Measurements from ENCODE around the gene EML4.
A peak's percentile ranks its signal among the peaks of the same experiment; 100 is the strongest.
"Not testable (repeated sequence)": the region's sequence is repeated elsewhere in the genome, so short reads cannot be mapped to it uniquely, and the experiment has no call there.

The EML4 gene

DNA sequence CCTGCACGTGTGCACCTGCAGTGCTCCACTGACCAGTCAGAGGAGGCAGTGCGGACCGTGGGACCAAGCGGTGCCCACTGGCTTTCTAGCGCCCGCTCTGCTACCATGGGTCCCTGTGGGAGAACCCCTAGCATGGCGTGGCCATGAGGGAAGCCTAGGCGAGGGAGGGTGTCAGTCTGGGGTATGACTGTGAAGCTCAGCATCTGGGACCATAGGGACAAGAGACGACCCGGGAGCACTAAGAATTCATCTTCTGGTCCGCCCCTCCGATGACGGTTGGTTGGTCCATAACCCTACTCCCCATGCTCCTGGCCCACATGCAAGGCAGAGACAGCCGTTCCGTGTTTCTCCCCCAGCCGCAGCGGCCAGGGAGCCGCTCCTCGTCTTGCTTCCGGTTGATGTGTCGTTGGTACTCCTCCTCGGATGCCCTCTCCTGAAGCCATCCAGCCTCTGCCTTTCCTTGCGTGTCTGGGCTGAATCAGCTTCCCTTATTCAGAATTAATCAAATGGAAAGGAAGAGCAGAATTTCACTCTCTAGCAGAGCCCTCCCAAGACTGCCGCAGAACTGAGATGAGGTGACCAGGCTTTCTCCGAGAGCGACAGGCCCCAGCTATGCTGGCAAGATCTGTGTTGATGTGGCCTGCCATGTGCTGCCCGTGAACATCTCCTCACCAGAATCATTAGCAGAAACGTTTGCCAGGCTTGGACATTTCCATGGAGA, 168.9 kb downstream of the EML4 start:
- no peak for DNase-seq

DNA sequence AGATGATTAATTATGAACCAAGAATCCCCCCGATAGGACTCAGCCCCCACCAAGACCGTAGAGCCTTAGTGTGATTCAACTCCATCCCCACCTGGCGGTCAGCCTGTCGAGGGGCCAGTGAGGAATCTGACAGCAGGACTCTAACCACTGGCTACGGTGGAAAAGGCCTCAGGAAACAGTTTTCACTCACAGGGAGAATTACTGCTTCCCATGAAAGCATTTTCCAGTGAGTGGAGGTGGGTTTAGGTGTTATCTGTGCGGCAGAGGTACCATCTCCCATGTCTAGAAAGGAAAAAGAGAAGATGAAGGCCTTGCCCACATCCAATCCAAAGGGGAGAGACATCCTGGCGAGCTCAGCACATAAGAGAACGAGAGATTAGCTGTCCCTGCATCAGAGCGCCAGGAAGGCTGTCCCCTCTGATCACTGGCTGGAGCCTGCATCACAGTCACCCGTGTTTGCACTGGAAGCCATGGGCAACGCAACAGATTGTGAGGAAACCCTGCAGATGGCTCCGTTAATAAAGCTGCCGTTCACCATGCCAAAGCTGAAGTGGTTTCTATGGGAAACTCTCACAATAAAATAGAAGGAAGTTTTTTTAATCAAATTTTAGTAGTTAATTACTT, 169.5 kb downstream of the EML4 start:
- DNase-seq, result no peak

DNA sequence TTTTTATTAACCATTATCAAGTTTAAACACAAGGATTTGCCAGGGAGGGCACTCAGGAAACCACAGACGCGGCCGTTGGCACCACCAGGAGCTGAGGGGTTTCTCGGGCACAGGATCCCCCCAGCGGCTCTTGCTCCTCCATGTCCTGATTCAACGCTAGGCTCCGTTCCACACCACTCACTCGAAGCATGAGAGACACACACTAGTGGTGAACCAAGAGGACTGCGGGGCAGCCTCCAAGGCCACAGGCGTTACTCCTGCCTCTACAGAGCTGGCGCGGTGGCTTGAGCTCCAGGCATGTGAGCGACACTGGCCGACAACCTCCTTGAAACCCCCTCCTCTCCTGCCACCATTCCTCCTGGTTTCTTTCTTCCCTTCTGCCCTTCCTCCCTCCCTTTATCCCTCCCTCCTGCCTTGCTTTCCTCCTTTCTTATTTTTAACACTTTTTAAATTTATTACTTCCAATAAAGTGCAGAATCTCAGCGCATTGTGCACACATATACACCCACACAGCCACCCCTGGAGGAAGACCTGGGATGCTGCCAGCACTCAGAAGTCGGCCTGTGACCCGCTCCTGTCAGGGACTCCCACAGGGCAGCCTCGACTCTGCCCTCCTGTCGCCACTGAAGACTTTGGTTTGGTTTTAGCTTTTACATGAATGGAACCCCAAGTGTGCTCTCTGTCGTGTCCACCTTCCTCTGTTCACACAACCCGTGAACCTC, 170.2 kb downstream of the EML4 start:
- no peak for DNase-seq

DNA sequence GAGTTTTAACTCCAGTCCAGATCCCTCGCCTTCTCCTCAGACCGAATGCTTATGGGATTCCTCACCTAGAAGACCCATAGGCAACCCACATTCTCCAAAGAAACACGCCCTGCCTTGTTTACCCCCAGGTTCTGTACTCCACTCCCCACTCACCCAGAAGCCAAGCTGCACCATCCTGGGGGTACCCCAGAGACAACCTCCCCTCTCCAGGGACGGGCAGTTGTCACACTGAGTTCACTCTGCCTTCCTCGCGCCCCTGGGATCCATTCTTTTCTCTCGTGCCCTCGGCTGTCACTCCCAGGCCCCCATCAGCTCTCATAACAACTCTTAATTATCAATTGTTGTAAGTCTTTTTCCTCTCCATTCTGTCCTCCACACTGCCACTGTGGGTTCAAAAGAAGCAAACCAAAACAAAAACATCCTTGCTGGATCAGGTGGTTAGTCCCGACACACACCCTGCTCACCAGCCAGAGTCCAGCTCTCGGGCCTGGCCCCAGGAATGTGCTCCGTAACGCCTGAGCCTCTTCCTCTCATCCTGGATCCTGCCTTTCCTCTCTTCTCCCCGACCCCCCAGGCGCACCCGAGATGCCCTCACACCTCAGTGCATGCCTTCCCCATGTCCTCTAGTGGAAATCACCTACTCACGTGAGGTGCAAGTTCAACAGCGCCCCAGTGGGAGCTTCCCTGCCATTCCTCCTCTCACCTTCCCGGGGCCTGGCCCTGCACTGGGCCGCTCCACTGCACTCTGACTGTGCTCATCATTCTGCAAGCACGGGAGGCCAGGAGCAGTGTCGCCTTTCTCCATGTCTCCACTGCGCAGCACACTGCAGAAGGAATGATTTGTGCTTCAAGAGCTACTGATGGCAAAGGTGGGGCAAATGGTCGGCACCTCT, 171.1 kb downstream of the EML4 start:
- no peak for DNase-seq

DNA sequence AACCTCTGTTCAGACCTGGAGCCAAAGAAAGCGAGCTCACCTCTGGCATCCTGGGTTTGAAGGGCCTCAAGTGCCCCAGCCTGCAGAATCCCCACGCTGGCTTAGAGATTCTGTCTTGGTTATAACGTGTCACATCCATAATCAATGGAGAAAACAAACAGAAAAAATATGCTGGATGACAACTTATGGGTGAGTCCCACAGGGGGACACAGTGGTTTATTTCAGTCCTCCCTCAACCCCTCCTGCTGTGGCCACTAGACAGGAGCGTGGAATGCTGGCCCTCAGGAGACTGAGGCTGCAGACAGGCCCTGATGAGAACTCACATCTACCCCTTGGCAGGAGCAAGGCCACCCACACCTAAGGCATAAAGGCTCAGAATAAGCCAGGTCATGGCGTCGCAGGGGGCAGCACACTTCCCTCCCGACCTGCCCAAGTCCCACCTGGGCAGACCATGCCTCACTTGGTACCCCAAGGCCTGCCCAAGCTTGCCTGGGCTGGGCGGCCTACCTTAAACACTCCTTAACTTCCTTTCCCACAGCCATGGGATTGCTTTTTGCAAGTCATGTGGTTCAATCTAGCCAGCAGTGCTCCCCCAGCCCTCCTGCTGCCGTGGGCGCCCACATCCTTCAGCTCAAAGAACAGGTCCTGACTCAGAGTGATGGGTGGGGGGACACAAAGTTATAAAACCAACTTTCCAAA, 171.9 kb downstream of the EML4 start:
- no peak for DNase-seq

DNA sequence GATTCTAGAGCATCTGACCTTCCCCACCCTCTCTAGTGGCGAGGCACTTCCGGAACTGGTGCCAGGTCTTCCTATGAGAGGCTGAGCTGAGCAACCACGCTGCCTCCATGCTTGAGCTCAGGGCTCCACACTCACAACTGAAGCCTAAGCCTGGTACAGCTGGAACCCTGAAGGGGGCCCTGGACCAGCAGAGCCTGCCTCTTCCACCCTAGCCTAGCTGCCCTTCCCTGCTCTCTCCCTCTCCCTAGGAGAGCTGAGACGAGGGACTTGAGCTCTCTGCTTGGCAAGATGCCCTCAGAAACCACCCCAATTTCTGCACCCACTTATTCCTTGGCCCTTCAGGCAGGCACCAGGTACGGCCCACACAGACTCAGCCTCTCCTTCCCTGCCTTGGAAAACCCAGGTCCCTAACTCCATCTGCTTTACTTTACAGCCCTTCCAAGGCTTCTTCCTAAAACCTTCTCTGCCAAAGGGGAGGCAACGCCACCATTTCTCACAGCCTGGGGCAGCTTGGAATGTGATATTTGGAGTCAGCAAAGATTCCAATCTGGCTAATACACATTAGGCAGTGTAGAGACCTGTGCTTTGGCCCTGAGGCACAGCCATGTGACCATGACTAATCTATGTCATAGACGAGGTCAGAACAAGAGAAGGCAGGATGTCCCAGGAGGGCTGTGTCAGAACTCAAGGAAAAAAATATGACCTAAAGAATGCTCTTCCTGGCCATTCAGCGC, 173.1 kb downstream of the EML4 start:
- DNase-seq, result no peak

DNA sequence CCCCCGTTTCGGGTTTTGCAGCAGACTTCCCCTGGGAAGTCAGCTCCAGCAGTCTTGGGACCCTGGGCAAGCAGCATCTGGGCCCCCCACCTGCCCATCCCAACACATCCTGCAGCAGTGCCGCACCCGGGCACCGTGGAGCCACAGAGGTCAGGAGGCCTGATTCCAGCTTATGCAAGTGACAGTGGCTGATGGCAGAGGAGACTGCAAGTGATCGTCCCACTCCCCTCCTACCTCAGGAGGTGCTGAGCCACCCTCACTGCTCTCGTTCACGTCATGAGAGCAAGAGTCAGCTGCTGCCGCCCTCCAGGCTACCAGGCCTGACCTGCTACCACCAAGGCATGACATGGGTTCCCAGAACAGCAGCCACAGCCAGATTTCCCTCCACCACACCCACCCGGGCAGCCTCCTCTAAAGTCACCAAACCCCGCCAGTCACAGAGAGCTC, 173.7 kb downstream of the EML4 start:
- DNase-seq, result no peak

DNA sequence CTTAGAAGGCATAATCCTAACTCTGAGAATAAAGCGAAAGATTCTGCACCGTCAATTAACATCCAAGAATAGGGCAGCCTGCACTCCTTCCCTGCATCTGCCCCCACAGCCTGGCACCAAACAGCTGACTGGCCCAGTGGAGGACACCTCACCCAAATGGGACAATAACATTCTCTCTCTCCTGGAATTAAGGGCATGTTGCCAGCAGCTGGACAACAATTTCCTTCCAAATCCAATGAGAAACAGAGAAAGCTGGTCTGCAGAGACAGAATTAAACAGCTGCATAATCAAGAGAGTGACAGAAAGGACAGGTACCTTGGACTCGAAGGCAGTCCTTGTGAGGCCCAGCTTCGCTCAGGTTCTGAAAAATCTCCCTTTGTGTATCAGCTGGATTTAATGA, 176.8 kb downstream of the EML4 start:
- no peak for DNase-seq

DNA sequence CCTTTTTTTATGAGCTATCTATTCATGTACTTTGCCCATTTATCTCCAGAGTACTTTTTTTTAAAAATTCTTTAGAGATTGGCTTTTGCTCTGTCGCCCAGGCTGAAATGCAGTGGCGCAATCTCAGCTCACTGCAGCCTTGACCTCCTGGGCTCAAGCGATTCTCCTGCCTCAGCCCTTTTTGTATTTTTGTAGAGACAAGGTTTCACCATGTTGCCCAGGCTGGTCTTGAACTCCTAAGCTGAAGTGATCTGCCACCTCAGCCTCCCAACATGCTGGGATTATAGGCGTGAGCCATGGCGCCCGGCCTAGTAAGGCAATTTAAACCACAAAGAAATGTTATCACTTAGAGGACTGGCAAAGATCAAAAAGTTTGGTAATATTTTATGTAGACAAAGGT, 177.7 kb downstream of the EML4 start:
- not testable (repeated sequence) for DNase-seq

DNA sequence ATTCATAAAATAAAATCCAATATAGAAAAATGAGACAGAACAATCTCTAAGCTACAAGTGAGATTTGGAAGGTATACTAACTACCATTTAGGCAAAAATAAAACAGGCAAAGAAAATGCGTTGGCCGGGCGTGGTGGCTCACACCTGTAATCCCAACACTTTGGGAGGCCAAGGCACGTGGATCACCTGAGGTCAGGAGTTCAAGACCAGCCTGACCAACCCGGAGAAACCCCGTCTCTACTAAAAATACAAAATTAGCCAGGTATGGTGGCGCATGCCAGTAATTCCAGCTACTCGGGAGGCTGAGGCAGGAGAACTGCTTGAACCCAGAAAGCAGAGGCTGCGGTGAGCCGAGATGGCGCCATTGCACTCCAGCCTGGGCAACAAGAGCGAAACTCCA, 178.4 kb downstream of the EML4 start:
- DNase-seq, result not testable (repeated sequence)

DNA sequence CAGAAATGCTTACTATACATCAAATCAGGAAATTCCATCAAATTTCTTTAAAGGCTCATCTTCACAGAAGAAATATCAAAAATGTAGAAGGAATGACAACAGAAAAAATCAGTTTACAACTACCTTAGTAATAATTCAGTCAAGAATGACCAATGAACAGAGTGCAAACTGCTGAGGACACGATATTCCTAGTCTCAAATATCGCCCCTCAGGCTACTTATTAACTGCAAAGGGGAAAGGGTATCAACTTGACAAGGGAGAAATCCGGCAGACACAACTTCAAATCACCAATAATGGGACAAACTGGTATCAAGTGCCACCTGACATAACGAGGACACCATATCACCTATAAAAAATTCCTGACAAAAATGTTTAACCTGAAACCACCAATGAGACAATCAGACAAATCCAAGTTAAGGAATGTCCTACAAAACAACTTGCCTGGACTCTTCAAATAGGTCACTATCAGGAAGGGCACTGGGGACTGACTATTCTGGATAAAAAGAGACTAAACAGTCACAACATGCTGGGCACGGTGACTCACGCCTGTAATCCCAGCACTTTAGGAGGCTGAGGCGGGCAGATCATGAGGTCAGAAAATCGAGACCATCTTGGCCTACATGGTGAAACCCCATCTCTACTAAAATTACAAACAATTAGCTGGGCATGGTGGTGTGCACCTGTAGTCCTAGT, 179.1 kb downstream of the EML4 start:
- DNase-seq, result no peak

DNA sequence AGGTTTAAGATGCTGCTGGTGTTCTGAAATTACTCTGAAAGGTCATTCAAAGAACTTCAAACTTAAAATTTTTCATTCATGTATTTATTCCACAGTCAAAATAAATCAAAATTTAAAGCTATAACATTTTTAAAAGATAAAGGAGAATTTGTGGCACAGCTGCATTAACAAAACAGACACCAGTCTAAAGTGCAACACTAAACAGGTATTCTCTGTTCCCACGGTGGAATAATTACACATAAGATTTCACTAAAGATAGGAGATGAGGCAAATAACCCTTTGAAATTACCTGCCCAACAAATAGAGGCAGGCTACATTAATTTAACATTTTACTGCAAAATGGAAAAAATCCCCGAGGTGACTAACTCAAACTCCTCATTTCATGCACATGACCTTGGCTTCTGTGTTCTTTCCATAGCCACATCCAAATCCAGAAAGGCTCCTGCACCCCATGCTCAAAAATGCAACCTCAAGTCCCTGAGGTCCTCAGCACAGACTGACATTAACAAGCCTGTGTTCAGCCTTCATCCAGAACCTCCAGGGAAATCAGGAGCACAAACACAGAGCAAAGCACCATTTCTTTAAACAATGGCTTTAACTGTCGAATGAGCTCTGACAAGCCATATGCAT, 181.4 kb downstream of the EML4 start:
- DNase-seq, result no peak

DNA sequence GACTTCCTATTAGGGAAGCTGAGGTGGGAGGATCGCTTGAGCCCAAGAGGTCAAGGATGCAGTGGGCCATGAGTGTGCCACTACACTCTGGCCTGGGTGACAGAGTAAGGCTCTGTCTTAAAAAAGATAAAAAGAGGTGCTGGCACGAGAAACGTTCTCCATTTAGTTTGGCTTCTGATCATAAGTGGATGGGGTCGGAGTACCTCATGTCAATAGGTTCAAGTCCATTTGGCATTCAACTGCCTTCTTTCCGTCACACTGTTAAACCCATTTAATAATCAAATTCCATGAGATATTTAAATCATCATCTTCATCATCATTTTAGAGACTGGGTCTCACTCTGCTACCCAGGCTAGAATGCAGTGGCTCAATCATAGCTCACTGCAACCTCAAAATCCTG, 182.7 kb downstream of the EML4 start:
- no peak for DNase-seq

DNA sequence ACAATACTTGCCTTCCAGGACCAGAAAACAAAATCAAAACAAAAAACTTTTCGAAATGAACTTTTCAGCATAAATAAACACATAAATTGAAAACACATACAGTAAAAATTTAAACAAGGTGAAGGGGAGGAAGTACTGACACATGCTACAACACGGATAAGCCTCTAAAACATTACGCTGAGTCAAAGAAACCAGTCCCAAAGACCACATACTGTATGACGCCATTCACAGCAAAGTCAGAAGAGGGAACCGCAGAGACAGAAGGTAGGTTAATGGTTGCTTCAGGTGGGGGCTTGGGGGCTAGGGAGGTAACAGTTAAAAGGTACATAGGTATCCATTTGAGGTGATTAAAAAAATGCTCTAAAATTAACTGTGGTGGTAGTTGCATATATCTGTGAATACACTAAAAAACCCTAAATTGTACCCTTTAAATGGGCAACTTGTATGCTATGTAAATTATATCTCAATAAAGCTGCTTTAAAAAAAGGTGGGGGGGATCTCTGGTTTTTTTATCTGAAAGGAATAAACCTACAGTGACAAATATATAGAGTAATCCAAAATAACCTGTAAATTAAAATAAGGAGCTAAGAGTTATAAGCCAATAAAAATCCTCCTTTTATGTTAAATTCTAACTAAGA, 184.8 kb downstream of the EML4 start:
- no peak for DNase-seq

DNA sequence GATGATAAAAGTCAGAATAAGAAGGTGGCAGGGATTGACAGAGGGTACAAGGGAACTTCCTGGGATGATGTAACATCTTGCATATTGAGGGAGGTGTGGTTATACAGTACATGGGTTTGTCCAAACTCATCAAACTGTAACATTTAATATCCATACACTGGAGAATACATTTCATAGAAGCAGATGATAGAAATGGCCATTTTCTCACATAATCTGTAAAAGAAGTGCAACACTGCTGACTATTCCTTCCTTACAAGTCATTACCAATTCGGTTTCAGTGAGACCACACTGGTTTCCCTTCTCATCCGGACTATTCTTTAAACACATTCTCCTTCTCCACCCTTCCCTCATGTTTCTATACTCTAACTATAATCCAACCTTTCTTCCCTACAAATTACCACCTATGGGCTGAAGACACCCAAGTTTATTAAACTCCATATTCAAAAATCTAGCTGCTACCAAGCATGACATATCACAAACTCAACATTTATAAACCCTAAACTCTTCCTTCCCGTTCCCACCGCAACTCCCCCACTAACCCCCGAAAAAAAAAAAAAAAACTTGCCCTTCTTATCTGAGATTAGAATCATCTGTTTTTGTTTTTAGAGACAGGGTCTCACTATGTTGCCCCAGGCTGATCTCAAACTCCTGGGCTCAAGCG, 190.3 kb downstream of the EML4 start:
- peak in 1 of 2 donors; percentile 7 for DNase-seq

DNA sequence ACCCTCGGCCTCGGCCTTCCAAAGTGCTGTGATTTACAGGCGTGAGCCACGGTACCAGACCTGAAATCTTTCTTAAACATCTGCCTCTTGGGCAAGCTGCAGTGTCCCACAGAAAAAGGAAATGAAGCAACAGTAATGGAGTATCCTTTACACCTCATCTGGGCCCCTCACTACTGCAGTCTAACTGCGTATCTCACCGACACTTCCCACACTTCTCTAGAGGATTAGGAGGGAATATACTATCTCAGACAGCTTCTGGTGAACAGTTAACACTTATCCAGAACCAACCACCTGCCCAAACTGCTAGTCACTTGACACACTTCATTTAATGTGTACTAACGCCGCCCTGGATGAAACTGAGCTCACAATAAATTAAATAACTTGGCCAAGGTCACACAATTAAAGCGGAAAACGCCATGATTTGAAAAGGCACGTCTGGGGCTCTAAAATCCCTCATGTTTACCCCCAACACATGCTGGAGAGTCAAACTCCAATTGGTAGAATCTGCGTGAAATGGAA, 190.9 kb downstream of the EML4 start:
- peak; percentile 6 to 30 for DNase-seq

DNA sequence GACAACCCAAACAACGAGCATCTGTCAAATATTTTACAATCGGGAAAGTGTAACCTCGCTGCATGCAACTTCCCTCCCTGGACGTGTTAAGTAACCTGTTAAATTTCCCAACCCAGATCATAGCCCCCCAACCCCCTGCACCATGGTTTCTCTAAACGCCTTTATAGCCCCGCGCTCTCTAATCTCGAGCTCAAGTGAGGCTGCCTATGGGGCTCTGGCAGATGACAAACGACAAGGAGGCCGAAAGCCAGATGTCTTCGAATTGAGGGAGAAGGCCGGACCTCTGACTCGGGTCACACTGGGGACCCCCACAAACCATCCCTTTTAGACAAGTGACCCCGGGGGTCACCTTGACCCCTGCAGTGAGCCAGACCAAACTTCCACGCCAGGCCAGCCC, 191.3 kb downstream of the EML4 start:
- DNase-seq, result peak in 1 of 2 donors; percentile 10

DNA sequence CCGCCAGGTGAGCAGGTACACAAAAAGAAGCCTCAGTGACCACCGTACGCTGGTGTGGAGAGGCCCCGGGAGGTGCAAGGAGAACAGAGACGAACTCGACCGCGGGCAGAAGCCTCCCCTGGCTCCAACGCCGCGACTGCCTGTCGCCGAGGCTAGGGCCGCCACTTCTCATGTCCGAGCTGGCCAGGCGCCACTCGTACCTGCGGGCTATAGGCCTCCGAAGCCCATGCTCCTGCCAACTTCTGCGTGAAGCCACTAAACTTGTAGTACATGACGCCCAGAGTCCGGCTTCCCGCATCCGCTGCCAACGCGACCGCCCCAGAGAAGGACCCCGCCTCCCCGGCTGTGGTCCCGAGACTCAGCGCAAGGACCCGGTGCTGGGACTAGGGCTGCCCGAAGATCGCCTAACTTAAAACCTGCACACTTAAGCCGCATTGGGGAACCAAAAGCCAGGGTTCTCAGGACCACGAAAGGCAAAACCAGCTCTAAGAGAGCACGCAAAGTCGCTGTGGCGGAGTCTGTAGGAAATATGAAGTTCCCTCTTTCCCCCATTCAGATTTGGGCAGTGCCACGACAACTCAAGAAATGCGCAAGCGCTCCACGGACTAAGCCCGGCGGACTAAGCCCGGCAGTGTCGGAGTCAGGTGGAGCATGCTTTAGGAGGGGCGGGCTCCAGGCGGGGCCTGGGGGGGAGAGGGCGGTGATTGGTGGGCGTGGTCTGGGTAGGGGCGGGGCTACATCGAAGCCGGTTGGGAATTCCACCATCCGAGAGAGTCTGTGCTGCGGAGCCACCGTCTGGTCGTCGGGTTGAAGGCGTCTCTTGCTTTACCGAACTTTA, 192.0 kb downstream of the EML4 start, which contains the start of gene COX7A2L:
Gene COX7A2L, minus strand, starts transcription at position 328 of the 838 bp plus-strand sequence. Its CDS starts 56 bp downstream, at position 272.
- DNase-seq, result peak; percentile 96 to 98

Data from CD4-positive, alpha-beta T cell treated with Interferon alpha-2 for 1 hour (primary cell).